HG02870 (cell line): Measurements from ENCODE around the gene IQCK.

Experiments used
- ATAC-seq: cut with Tn5 transposase; IDR thresholded peaks from one replicate; pipeline ENCODE4 v1.9.1; 2021; ENCODE audit warnings: mild to moderate bottlenecking, moderate library complexity; ENCODE audit not compliant: unreplicated experiment

Gene IQCK

GRCh38 chr16:19907161-19907992 lies 189.3 kb downstream of the IQCK start:
- no peak for ATAC-seq
